GM23338 (cell line): ENCODE measurements around the gene CLCN6. TPM values are rescaled to one million over a fixed set of nuclear protein-coding genes. Genes with fewer than 3 reads are reported as not detected.

Experiments used
- ATAC-seq: fragments of 200-7000 bp; cut with Tn5 transposase; 3 replicates; pipeline ENCODE4 v1.9.1; 2020
- DNase-seq: peaks from one replicate; pipeline ENCODE4 v3.0.0-alpha.2; 2015; ENCODE audit warnings: low spot score
- H2AFZ ChIP-seq: fragments of 200-600 bp; sonication (generic); 2 replicates; pipeline ENCODE4 v1.8.0; 2016; ENCODE audit warnings: antibody characterized with exemption, mild to moderate bottlenecking, moderate library complexity
- H3F3A ChIP-seq: fragments of 200-600 bp; sonication (generic); replicated peaks from 2 replicates; pipeline ENCODE4 v1.8.0; 2017; ENCODE audit warnings: antibody characterized with exemption, mixed run types, low read depth
- H3K27ac ChIP-seq: fragments of 200-600 bp; sonication (generic); 2 replicates; pipeline ENCODE4 v1.6.1; 2016; ENCODE audit warnings: low read depth
- H3K27me3 ChIP-seq: fragments of 200-600 bp; sonication (generic); 2 replicates; pipeline ENCODE4 v1.8.0; 2016; ENCODE audit warnings: mild to moderate bottlenecking, mixed run types, moderate library complexity; ENCODE audit not compliant: insufficient read depth
- H3K36me3 ChIP-seq: fragments of 200-600 bp; sonication (generic); 2 replicates; pipeline ENCODE4 v1.8.0; 2016; ENCODE audit warnings: mild to moderate bottlenecking; ENCODE audit not compliant: insufficient read depth
- H3K4me1 ChIP-seq: fragments of 200-600 bp; sonication (generic); 2 replicates; pipeline ENCODE4 v1.8.0; 2016; ENCODE audit warnings: mild to moderate bottlenecking, moderate library complexity; ENCODE audit not compliant: insufficient read depth
- H3K4me2 ChIP-seq: fragments of 200-600 bp; sonication (generic); 2 replicates; pipeline ENCODE4 v1.7.1; 2017; ENCODE audit warnings: mixed run types
- H3K4me3 ChIP-seq: fragments of 200-600 bp; sonication (generic); 2 replicates; pipeline ENCODE4 v1.6.1; 2016; ENCODE audit warnings: mixed run types
- H3K79me2 ChIP-seq: fragments of 200-600 bp; sonication (generic); replicated peaks from 2 replicates; pipeline ENCODE4 v1.8.0; 2017; ENCODE audit warnings: mild to moderate bottlenecking; ENCODE audit not compliant: insufficient read depth
- H3K9me2 ChIP-seq: fragments of 200-600 bp; sonication (generic); 2 replicates; pipeline ENCODE4 v1.8.0; 2017; ENCODE audit not compliant: insufficient read depth
- H4K20me1 ChIP-seq: fragments of 200-600 bp; sonication (generic); replicated peaks from 2 replicates; pipeline ENCODE4 v1.8.0; 2017; ENCODE audit warnings: mild to moderate bottlenecking; ENCODE audit not compliant: insufficient read depth
- H3K27ac Mint-ChIP-seq: 2 replicates; pipeline ENCODE4 v1.8.0; 2020; ENCODE audit warnings: inconsistent platforms, mild to moderate bottlenecking, moderate library complexity, mixed read lengths
- H3K27me3 Mint-ChIP-seq: 3 replicates; pipeline ENCODE4 v1.8.0; 2022; ENCODE audit warnings: low read depth, mild to moderate bottlenecking, moderate library complexity, mixed read lengths, inconsistent platforms; ENCODE audit not compliant: insufficient read depth, poor library complexity
- H3K36me3 Mint-ChIP-seq: 3 replicates; pipeline ENCODE4 v1.8.0; 2021; ENCODE audit warnings: low read depth, mild to moderate bottlenecking, inconsistent platforms, moderate library complexity, mixed read lengths
- H3K4me1 Mint-ChIP-seq: 3 replicates; pipeline ENCODE4 v1.8.0; 2020; ENCODE audit warnings: mild to moderate bottlenecking, inconsistent platforms, mixed read lengths
- H3K4me3 Mint-ChIP-seq: 3 replicates; pipeline ENCODE4 v1.8.0; 2021; ENCODE audit warnings: moderate library complexity, mild to moderate bottlenecking, inconsistent platforms, mixed read lengths
- H3K9me3 Mint-ChIP-seq: 3 replicates; pipeline ENCODE4 v1.8.0; 2020; ENCODE audit warnings: moderate library complexity, mild to moderate bottlenecking, inconsistent platforms, mixed read lengths
- CREB1 ChIP-seq: fragments of 250-450 bp; sonication (Bioruptor Pico); IDR thresholded peaks from 2 replicates; pipeline ENCODE4 v1.5.0; 2020; ENCODE audit warnings: low read depth, mild to moderate bottlenecking, moderate library complexity
- EZH2 ChIP-seq: fragments of 200-600 bp; sonication (generic); IDR thresholded peaks from one replicate; pipeline ENCODE4 v1.8.0; 2017; ENCODE audit warnings: antibody characterized with exemption, mild to moderate bottlenecking, low read depth; ENCODE audit not compliant: unreplicated experiment
- EZH2phosphoT487 ChIP-seq: fragments of 200-600 bp; sonication (generic); IDR thresholded peaks from one replicate; pipeline ENCODE4 v1.8.1; 2018; ENCODE audit warnings: antibody characterized with exemption; ENCODE audit not compliant: unreplicated experiment
- JUNB ChIP-seq: IDR thresholded peaks from one replicate; pipeline ENCODE4 v1.6.1; 2016; ENCODE audit warnings: antibody characterized with exemption; ENCODE audit not compliant: unreplicated experiment
- NANOG ChIP-seq: IDR thresholded peaks from 2 replicates; pipeline ENCODE4 v1.6.1; 2016; ENCODE audit warnings: antibody characterized with exemption, borderline replicate concordance
- POLR2AphosphoS5 ChIP-seq: IDR thresholded peaks from 2 replicates; pipeline ENCODE4 v1.6.1; 2016; ENCODE audit warnings: antibody characterized with exemption, low read depth
- STAT1 ChIP-seq: IDR thresholded peaks from one replicate; pipeline ENCODE4 v1.6.1; 2016; ENCODE audit warnings: antibody characterized with exemption; ENCODE audit not compliant: unreplicated experiment
- ZNF114 ChIP-seq: fragments of 250-450 bp; sonication (Bioruptor Pico); IDR thresholded peaks from 2 replicates; pipeline ENCODE4 v1.5.0; 2020; ENCODE audit warnings: mild to moderate bottlenecking, moderate library complexity
- ZNF331 ChIP-seq: fragments of 250-450 bp; sonication (Bioruptor Pico); IDR thresholded peaks from 2 replicates; pipeline ENCODE4 v1.5.0; 2020; ENCODE audit warnings: low read depth, mild to moderate bottlenecking, moderate library complexity
- polyA plus RNA-seq: library from polyadenylated mRNA; unstranded; fragments of >200 nt; fragmentation: Nextera tagmentation; extraction: Ambion mirVana; gene quantifications from 2 replicates; pipeline ENCODE4 v1.2.1, GENCODE V29; 2016
- total RNA-seq: library from RNA; depleted of rRNA; stranded (reverse); fragments of >200 nt; shearing (Covaris generic); gene quantifications from 2 replicates; pipeline ENCODE4 v1.2.3, GENCODE V29; 2014
- TF ChIP-seq, protein P1 (sequence below), 2 experiments: fragments of 200-600 bp in 1 of 2; sonication (generic) in 1 of 2; conservative IDR thresholded peaks; 2 replicates each; pipeline versions ENCODE4 v1.5.1 to v1.6.1; 2016 to 2017; ENCODE audit warnings: antibody characterized with exemption in 2 of 2, low read depth in 2 of 2, mild to moderate bottlenecking in 2 of 2, moderate library complexity in 1 of 2
- TF ChIP-seq, protein P2 (sequence below): IDR thresholded peaks from one replicate; pipeline ENCODE4 v1.6.1; 2018; ENCODE audit warnings: antibody characterized with exemption; ENCODE audit not compliant: unreplicated experiment
- TF ChIP-seq, protein P3 (sequence below): fragments of 250-450 bp; sonication (Bioruptor Pico); IDR thresholded peaks from 2 replicates; pipeline ENCODE4 v1.5.0; 2020; ENCODE audit warnings: mild to moderate bottlenecking, moderate library complexity
- TF ChIP-seq, protein P4 (sequence below): IDR thresholded peaks from 2 replicates; pipeline ENCODE4 v1.6.1; 2016; ENCODE audit warnings: antibody characterized with exemption

Gene CLCN6
- total and polyA plus RNA-seq, 2 experiments from 2014 or later = 16.0 to 22.6 TPM

DNA sequence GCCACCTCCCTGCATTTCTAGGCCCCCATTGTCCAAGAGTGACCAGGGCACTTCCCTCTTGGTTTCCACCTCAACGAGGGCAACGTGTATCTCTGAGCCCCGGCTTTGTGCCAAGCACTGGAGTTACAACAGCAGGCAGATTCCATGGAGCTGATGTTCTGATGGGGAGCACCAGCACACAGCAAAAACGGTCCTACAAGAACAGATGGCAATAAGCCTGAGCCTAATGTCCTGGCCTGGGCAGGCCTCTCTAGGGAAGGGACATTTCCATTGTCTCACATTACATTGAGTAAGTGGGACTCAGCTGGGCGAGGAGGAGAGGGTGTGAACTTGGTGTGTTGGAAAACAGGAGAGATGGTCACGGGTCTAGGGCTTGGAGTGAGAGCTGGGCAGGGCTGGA is 79.9 kb downstream of the CLCN6 start:
- Mint-ChIP-seq H3K4me1 (peaks cover 11% of the 10 kb centered on the region), H3K27me3 (peaks cover 3% of the 10 kb centered on the region), H3K36me3 (no peaks in the 10 kb centered on the region), H3K9me3 (no peaks in the 10 kb centered on the region), H3K27ac (no peak overlapping the region), H3K4me3 (no peak overlapping the region)
- no peak overlapping the region for H3K4me3 ChIP-seq
- no peaks in the 10 kb centered on the region for H3K79me2 ChIP-seq
- H3K36me3 ChIP-seq = no peaks in the 10 kb centered on the region
- TF ChIP-seq POLR2AphosphoS5 = no peak
- TF ChIP-seq, protein P1, sequence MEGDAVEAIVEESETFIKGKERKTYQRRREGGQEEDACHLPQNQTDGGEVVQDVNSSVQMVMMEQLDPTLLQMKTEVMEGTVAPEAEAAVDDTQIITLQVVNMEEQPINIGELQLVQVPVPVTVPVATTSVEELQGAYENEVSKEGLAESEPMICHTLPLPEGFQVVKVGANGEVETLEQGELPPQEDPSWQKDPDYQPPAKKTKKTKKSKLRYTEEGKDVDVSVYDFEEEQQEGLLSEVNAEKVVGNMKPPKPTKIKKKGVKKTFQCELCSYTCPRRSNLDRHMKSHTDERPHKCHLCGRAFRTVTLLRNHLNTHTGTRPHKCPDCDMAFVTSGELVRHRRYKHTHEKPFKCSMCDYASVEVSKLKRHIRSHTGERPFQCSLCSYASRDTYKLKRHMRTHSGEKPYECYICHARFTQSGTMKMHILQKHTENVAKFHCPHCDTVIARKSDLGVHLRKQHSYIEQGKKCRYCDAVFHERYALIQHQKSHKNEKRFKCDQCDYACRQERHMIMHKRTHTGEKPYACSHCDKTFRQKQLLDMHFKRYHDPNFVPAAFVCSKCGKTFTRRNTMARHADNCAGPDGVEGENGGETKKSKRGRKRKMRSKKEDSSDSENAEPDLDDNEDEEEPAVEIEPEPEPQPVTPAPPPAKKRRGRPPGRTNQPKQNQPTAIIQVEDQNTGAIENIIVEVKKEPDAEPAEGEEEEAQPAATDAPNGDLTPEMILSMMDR (conservative IDR thresholded peaks at IDR 0.05; ENCODE audit: low read depth in 2 of 2) = no peak
- no peak for TF ChIP-seq EZH2phosphoT487
- TF ChIP-seq, protein P2, sequence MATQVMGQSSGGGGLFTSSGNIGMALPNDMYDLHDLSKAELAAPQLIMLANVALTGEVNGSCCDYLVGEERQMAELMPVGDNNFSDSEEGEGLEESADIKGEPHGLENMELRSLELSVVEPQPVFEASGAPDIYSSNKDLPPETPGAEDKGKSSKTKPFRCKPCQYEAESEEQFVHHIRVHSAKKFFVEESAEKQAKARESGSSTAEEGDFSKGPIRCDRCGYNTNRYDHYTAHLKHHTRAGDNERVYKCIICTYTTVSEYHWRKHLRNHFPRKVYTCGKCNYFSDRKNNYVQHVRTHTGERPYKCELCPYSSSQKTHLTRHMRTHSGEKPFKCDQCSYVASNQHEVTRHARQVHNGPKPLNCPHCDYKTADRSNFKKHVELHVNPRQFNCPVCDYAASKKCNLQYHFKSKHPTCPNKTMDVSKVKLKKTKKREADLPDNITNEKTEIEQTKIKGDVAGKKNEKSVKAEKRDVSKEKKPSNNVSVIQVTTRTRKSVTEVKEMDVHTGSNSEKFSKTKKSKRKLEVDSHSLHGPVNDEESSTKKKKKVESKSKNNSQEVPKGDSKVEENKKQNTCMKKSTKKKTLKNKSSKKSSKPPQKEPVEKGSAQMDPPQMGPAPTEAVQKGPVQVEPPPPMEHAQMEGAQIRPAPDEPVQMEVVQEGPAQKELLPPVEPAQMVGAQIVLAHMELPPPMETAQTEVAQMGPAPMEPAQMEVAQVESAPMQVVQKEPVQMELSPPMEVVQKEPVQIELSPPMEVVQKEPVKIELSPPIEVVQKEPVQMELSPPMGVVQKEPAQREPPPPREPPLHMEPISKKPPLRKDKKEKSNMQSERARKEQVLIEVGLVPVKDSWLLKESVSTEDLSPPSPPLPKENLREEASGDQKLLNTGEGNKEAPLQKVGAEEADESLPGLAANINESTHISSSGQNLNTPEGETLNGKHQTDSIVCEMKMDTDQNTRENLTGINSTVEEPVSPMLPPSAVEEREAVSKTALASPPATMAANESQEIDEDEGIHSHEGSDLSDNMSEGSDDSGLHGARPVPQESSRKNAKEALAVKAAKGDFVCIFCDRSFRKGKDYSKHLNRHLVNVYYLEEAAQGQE = no peak
- TF ChIP-seq EZH2 = no peak
- no peak for TF ChIP-seq ZNF331 (CRISPR knock-in tag)
- TF ChIP-seq CREB1 (CRISPR knock-in tag) = no peak
- no peak for TF ChIP-seq ZNF114 (CRISPR knock-in tag)
- TF ChIP-seq JUNB = no peak
- TF ChIP-seq, protein P3, sequence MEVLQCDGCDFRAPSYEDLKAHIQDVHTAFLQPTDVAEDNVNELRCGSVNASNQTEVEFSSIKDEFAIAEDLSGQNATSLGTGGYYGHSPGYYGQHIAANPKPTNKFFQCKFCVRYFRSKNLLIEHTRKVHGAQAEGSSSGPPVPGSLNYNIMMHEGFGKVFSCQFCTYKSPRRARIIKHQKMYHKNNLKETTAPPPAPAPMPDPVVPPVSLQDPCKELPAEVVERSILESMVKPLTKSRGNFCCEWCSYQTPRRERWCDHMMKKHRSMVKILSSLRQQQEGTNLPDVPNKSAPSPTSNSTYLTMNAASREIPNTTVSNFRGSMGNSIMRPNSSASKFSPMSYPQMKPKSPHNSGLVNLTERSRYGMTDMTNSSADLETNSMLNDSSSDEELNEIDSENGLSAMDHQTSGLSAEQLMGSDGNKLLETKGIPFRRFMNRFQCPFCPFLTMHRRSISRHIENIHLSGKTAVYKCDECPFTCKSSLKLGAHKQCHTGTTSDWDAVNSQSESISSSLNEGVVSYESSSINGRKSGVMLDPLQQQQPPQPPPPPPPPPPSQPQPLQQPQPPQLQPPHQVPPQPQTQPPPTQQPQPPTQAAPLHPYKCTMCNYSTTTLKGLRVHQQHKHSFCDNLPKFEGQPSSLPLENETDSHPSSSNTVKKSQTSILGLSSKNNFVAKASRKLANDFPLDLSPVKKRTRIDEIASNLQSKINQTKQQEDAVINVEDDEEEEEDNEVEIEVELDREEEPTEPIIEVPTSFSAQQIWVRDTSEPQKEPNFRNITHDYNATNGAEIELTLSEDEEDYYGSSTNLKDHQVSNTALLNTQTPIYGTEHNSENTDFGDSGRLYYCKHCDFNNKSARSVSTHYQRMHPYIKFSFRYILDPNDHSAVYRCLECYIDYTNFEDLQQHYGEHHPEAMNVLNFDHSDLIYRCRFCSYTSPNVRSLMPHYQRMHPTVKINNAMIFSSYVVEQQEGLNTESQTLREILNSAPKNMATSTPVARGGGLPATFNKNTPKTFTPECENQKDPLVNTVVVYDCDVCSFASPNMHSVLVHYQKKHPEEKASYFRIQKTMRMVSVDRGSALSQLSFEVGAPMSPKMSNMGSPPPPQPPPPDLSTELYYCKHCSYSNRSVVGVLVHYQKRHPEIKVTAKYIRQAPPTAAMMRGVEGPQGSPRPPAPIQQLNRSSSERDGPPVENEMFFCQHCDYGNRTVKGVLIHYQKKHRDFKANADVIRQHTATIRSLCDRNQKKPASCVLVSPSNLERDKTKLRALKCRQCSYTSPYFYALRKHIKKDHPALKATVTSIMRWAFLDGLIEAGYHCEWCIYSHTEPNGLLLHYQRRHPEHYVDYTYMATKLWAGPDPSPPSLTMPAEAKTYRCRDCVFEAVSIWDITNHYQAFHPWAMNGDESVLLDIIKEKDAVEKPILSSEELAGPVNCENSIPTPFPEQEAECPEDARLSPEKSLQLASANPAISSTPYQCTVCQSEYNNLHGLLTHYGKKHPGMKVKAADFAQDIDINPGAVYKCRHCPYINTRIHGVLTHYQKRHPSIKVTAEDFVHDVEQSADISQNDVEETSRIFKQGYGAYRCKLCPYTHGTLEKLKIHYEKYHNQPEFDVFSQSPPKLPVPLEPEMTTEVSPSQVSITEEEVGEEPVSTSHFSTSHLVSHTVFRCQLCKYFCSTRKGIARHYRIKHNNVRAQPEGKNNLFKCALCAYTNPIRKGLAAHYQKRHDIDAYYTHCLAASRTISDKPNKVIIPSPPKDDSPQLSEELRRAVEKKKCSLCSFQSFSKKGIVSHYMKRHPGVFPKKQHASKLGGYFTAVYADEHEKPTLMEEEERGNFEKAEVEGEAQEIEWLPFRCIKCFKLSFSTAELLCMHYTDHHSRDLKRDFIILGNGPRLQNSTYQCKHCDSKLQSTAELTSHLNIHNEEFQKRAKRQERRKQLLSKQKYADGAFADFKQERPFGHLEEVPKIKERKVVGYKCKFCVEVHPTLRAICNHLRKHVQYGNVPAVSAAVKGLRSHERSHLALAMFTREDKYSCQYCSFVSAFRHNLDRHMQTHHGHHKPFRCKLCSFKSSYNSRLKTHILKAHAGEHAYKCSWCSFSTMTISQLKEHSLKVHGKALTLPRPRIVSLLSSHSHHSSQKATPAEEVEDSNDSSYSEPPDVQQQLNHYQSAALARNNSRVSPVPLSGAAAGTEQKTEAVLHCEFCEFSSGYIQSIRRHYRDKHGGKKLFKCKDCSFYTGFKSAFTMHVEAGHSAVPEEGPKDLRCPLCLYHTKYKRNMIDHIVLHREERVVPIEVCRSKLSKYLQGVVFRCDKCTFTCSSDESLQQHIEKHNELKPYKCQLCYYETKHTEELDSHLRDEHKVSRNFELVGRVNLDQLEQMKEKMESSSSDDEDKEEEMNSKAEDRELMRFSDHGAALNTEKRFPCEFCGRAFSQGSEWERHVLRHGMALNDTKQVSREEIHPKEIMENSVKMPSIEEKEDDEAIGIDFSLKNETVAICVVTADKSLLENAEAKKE (CRISPR knock-in tag) = no peak
- TF ChIP-seq, protein P4, sequence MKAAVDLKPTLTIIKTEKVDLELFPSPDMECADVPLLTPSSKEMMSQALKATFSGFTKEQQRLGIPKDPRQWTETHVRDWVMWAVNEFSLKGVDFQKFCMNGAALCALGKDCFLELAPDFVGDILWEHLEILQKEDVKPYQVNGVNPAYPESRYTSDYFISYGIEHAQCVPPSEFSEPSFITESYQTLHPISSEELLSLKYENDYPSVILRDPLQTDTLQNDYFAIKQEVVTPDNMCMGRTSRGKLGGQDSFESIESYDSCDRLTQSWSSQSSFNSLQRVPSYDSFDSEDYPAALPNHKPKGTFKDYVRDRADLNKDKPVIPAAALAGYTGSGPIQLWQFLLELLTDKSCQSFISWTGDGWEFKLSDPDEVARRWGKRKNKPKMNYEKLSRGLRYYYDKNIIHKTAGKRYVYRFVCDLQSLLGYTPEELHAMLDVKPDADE = no peak
- TF ChIP-seq NANOG = no peak
- TF ChIP-seq STAT1 = no peak
- H3K9me2 ChIP-seq = no peaks in the 10 kb centered on the region
- H2AFZ ChIP-seq = no peak overlapping the region
- ATAC-seq (no peak), DNase-seq (no peak)
- H4K20me1 ChIP-seq = no peaks in the 10 kb centered on the region
- H3K4me2 ChIP-seq = no peak overlapping the region
- H3F3A ChIP-seq = no peaks in the 10 kb centered on the region
- H3K27me3 ChIP-seq = no peaks in the 10 kb centered on the region
- H3K4me1 ChIP-seq = peaks cover 3% of the 10 kb centered on the region; the same call in 1 of the 2 replicates
- no peak overlapping the region for H3K27ac ChIP-seq
